ENCODE results near the gene LPIN1. TPM values are rescaled to one million over a fixed set of nuclear protein-coding genes. Genes with fewer than 3 reads are reported as not detected.

LPIN1 gene
- total and polyA plus RNA-seq, 2 experiments from 2014 or later, result 34.5 to 35.3 TPM

DNA sequence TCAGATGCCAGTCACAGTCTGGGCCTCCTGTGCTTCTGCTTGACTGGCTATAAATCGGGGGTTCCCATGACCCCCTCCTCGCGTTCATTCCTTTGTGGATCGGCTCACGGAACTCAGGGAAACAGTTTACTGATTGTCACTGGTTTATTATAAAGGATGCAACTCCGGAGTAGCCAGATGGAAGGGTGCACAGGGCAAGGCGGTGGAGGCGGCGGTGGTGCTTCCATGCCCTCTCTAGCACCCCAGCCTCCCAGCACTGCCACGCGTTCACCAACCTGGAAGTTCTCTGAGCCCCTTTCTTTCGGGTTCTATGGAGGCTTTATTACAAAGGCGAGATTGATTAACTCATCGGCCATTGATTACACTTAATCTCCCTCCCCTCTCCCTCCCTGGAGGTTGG lies 15.6 kb downstream of the LPIN1 start:
- WGBS (ENCODE audit: low lambda C conversion rate, missing lambda C conversion rate), result 96% methylated on average over 12 of the region's 14 CpGs
- H3K27me3 ChIP-seq, result no peaks in the 10 kb centered on the region
- no peak for DNase-seq (ENCODE audit: low spot score)
- peaks cover 63% of the 10 kb centered on the region for H3K79me2 ChIP-seq
- H3K9me2 ChIP-seq (replicated peaks; ENCODE audit: insufficient read depth), result no peaks in the 10 kb centered on the region
- H3K9me3 ChIP-seq (ENCODE audit: low read depth), result no peaks in the 10 kb centered on the region
- no peak overlapping the region for H3K27ac ChIP-seq
- no peak overlapping the region for H3K4me3 ChIP-seq
- peaks cover 43% of the 10 kb centered on the region for H4K20me1 ChIP-seq (ENCODE audit: insufficient read depth, poor library complexity, severe bottlenecking)
- H3K4me1 ChIP-seq (ENCODE audit: insufficient read depth), result peaks cover 11% of the 10 kb centered on the region
- H3K4me2 ChIP-seq, result no peak overlapping the region
- TF ChIP-seq CTCF (IDR thresholded peaks at IDR 0.05; ENCODE audit: poor library complexity) (no peak), EZH2 (IDR thresholded peaks at IDR 0.05; ENCODE audit: borderline replicate concordance) (no peak), EZH2phosphoT487 (IDR thresholded peaks at IDR 0.05; ENCODE audit: low read depth, severe bottlenecking, unreplicated experiment) (no peak)
- H2AFZ ChIP-seq, result no peak overlapping the region
- H3K36me3 ChIP-seq (replicated peaks; ENCODE audit: insufficient read depth, low read depth), result no peaks in the 10 kb centered on the region

- Histone ChIP-seq H3K4me3 (no peak overlapping the region), H3K27me3 (no peaks in the 10 kb centered on the region), H4K20me1 (ENCODE audit: insufficient read depth, poor library complexity, severe bottlenecking) (peaks cover 43% of the 10 kb centered on the region), H3K4me2 (no peak overlapping the region), H2AFZ (no peak overlapping the region), H3K9me2 (replicated peaks; ENCODE audit: insufficient read depth) (no peaks in the 10 kb centered on the region), H3K9me3 (ENCODE audit: low read depth) (no peaks in the 10 kb centered on the region), H3K79me2 (peaks cover 54% of the 10 kb centered on the region), H3K4me1 (ENCODE audit: insufficient read depth) (peaks cover 11% of the 10 kb centered on the region), H3K27ac (no peak overlapping the region), H3K36me3 (replicated peaks; ENCODE audit: insufficient read depth, low read depth) (no peaks in the 10 kb centered on the region)
- TF ChIP-seq CTCF (IDR thresholded peaks at IDR 0.05; ENCODE audit: poor library complexity) (no peak), EZH2 (IDR thresholded peaks at IDR 0.05; ENCODE audit: borderline replicate concordance) (no peak), EZH2phosphoT487 (IDR thresholded peaks at IDR 0.05; ENCODE audit: low read depth, severe bottlenecking, unreplicated experiment) (no peak)
- 92% methylated on average over 20 of the region's 20 CpGs for WGBS (ENCODE audit: low lambda C conversion rate, missing lambda C conversion rate)
- DNase-seq (ENCODE audit: low spot score), result no peak
Measured at GRCh38 chr2:11762799-11763461, 16.5 kb downstream of the LPIN1 start.

DNA sequence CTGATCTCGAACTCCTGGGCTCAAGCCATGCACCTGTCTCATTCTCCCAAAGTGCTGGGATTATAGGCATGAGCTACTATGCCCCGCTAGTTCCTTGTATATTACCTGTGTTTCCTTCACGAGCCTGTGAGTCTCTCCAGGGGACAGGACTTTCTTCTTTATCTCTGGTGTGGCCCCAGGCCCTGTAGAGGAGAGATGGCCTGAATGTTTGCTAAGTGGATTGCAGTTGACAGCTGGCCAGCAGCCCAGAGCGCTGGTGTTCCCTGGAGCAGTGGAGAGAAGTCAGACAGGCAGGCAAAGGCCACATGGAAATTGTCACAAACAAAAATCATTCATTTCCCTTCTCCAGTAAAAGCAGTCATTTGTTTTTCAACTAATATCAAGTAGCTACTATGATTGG lies 17.9 kb downstream of the LPIN1 start:
- no peak for DNase-seq (ENCODE audit: low spot score)
- no peaks in the 10 kb centered on the region for H3K9me2 ChIP-seq (replicated peaks; ENCODE audit: insufficient read depth)
- peaks cover 43% of the 10 kb centered on the region for H3K79me2 ChIP-seq
- no peak overlapping the region for H3K4me3 ChIP-seq
- peaks cover 11% of the 10 kb centered on the region for H3K4me1 ChIP-seq (ENCODE audit: insufficient read depth)
- H4K20me1 ChIP-seq (ENCODE audit: insufficient read depth, poor library complexity, severe bottlenecking), result peaks cover 36% of the 10 kb centered on the region
- no peak overlapping the region for H3K4me2 ChIP-seq
- no peak overlapping the region for H2AFZ ChIP-seq
- H3K27ac ChIP-seq, result no peak overlapping the region
- no peaks in the 10 kb centered on the region for H3K36me3 ChIP-seq (replicated peaks; ENCODE audit: insufficient read depth, low read depth)
- no peaks in the 10 kb centered on the region for H3K9me3 ChIP-seq (ENCODE audit: low read depth)
- TF ChIP-seq EZH2 (IDR thresholded peaks at IDR 0.05; ENCODE audit: borderline replicate concordance) (no peak), EZH2phosphoT487 (IDR thresholded peaks at IDR 0.05; ENCODE audit: low read depth, severe bottlenecking, unreplicated experiment) (no peak), CTCF (IDR thresholded peaks at IDR 0.05; ENCODE audit: poor library complexity) (no peak)
- WGBS (ENCODE audit: low lambda C conversion rate, missing lambda C conversion rate), result 77% methylated on average over 4 of the region's 4 CpGs
- no peaks in the 10 kb centered on the region for H3K27me3 ChIP-seq
